Stimulated activated CD4-positive, alpha-beta T cell treated with anti-CD3 and anti-CD28 coated beads, Interleukin-1b, Interleukin-23, amount 100 ng/mL, for 48 hours (primary cell): Measurements from ENCODE around the gene SNRNP40.
A peak's percentile ranks its signal among the peaks of the same experiment; 100 is the strongest.
"Not testable (repeated sequence)": the region's sequence is repeated elsewhere in the genome, so short reads cannot be mapped to it uniquely, and the experiment has no call there.

Experiments
- DNase-seq: peaks from one replicate; pipeline ENCODE4 v3.0.0-alpha.2; 2020

SNRNP40 gene

DNA sequence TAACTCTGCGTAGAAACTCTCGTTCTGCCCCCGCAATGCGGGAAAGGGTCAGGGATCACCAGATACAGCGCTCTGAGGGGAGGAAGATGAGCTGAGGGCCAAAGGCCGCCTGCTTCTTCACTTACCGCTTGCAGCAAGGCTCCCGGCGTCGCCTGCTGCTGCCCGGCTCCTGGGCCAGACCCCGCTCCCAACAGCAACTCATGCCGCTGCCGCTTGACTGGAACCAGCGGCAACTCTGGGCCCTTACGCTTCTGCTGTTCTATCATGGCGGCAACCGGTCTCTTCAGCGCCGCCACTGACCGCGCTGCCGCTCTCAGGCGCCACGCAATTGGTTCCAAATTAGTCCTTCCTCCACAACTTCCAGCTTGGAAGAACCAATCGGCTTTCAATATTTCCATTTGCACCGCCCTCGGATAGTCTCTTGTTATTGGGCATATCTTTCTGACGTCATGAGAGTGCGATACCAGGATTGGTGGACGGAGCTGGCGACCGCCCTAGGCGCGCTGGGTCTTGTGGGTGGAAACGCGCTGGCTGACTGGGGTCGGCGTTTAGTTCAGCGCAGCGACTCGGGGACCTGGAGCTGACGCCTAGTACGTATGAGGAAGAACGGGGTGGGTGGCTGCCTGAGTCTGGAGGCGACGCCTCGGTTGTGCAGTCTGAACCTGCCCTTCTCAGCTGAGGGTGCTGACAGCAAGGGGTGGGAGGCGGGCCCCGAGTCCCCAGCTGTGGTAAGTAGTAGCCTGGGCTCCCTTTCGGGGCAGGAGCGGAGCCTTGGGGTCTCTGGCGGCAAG lies at the start of gene SNRNP40, which contains the start of gene ZCCHC17:
Gene SNRNP40 (minus strand): TSS at position 303 of the 791 bp plus-strand sequence. CDS start 37 bp downstream, at position 266.
Gene ZCCHC17 (plus strand): TSS at position 547 of the 791 bp plus-strand sequence. CDS start 13,067 bp downstream, outside the sequence.
- peak; percentile 96 for DNase-seq

GRCh38 chr1:31345635-31346034 lies 49.0 kb upstream of the SNRNP40 start:
- no peak for DNase-seq

DNA sequence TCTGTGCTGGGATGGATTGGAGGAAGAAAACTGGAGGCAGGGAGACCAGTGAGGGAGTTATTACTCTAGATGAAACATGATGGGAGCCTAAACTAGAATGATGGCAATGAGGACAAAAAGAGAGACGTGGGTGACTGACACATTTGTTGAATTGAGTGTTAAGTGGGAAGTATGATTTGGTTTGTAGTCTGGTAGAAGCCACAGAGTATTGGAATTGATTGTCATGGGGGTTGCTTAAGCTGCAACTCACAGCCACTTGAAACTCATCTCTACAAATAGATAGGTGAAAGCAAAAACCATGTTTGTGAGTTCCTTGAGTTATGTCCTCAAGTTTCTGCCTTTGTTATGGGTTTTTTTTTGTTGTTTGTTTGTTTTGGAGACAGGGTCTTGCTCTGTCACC lies 47.9 kb upstream of the SNRNP40 start:
- DNase-seq = no peak

DNA sequence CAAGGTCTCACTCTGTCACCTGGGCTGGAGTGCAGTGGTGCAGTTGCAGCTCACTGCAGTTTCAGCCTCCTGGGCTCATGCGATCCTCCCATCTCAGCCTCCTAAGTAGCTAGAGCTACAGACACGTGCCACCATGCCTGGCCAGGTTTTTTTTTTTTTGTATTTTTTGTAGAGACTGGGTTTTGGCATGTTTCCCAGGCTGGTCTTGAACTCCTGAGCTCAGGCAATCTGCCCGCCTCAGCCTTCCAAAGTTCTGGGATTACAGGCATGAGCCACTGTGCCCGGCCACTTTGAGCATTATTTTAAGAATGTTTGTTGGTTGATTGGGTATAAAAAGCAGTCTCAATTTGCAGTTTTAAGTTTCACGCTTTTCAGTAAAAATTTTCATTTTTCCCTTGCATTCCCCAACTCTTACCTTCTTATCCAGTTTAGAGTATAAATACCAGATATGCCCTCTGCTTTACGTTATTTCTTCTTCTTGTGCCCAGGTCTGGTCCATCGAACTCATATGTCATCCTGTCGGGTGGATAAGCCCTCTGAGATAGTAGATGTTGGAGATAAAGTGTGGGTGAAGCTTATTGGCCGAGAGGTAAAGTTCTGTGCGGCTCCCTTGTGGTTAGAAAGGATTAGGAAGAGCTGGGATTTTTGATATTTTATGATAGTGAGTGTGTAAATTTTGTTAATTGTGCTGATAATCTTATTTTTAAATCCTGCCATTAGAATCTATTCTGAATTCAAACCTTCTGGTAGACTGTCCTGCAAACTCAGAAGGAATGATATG lies 40.3 kb upstream of the SNRNP40 start:
- DNase-seq = no peak

- DNase-seq = no peak
Observed at GRCh38 chr1:31335007-31335406, 38.4 kb upstream of the SNRNP40 start.

DNA sequence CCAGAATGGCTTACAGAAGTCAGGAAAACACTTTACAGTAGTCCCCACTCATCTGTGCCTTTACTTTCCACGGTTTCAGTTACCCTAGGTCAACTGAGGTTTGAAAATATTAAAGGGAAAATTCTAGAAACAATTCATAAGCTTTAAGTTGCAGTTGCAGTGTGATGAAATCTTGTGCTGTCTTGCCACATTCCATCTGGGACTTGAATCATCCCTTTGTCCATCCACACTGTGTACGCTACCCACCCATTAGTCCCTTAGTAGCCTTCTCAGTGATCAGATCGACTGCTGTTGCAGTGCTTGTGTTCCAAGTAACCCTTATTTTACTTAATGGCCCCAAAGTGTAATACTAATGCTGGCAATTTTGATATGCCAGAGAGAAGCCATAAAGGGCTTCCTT lies 30.8 kb upstream of the SNRNP40 start:
- DNase-seq = no peak

DNA sequence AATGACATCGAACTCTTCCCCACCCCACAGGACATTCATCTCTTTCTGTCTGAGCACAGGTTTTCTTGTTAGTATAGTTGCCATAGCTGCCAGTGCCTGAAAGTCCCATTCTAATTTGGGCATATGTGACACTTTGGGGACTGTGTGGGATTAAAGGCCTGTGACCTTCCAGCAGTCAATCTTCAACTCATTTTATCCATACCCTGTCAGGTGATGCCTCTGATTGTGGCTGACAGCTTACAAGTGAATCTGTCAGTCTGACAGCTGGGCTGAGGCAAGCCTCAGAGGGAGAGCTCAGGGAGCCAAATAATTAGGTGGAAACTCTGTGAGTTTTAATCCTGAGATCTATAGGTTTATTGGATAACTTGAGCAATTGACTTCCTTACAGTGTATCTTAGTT lies 29.9 kb upstream of the SNRNP40 start:
- DNase-seq = no peak

- no peak for DNase-seq
Observed at GRCh38 chr1:31324992-31325391, 28.4 kb upstream of the SNRNP40 start.

- DNase-seq = no peak
Observed at GRCh38 chr1:31324093-31324492, 27.5 kb upstream of the SNRNP40 start.

DNA sequence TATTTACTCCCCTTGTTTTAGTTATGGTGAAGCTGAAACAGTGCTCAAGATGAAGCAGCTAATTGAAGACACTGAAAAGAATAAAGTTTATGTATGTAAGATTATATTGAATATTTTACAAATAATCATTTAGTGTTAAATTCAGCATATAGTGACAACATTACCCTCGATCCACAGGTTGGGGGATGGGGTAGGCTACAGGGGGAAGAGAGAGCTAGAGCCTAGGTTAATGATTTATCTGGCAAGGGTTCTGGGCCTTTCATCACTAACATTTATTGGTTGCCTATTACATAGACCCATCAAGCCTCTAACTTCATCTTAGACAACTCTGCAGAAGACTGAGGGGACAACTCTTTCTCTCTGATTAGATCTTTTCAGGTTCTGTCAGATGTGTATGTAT lies 21.6 kb upstream of the SNRNP40 start:
- DNase-seq = no peak

GRCh38 chr1:31315902-31316301 lies 19.3 kb upstream of the SNRNP40 start:
- DNase-seq = no peak

GRCh38 chr1:31310198-31310597 lies 13.6 kb upstream of the SNRNP40 start:
- no peak for DNase-seq

DNA sequence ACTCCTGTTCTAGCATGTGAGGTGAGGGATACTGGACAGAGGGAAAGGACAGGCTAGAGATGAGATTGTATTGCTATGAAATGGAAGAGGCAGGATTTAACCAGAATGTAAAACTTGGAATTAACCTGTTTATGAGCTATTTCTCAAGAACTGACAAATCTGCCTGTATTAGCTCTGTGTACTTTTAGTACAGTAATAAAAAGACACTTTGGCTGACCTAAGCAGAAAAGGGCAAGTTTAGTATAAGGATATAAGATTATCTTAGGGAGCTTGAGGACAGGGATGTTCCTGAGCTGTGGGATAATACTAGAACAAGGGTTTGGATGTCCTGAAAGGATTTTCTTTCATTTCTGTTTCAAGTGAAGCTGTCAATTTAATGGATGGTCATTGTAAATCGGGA lies 11.4 kb upstream of the SNRNP40 start:
- DNase-seq = no peak

- no peak for DNase-seq
Observed at GRCh38 chr1:31306278-31306677, 9.7 kb upstream of the SNRNP40 start.

DNA sequence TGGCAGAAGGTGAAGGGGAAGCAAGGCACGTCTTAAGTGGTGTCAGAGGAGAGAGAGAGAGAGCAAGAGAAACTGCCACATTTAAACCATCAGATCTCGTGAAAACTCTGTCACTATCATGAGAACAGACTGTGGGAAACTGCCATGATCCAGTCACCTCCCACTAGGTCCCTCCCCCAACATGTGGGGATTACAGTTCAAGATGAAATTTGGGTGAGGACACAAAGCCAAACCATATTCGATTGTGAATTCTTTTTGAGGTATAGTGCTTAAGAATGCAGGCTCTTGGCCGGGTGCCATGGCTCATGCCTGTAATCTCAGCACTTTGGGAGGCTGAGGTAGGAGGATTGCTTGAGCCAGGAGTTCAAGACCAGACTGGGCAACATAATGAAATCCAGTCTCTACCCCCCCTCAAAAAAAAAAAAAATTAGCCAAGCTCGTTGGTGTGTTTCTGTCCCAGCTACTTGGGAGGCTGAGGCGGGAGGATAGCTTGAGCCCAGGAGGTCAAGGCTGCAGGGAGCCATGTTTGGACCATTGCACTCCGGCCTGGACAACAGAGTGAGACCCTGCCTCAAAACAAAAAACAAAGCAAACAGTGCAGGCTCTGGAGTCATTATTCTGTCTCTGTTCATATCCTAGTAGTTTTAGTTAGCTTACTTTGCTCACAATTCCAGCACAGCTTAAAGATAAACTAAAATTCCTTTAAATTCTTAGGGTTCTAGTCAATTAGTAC lies 6.3 kb upstream of the SNRNP40 start:
- no peak for DNase-seq

DNA sequence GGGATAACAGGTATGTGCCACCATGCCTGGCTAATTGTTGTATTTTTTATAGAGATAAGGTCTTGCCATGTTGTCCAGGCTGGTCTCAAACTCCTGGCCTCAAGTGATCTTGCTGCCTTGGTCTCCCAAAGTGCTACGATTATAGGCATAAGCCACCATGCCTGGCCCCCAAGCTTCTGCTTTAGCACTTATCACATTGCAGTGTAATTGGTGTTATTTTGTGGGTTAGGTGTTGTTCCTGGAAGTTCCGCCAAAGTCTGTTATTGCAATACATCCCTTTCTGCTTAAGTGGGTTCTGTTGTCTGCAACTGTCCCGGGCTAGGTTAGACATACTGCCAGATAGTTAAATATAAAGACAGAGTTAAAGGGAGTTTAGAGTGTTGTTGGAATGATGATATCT lies 3.6 kb upstream of the SNRNP40 start:
- no peak for DNase-seq

GRCh38 chr1:31299365-31299764 lies 2.8 kb upstream of the SNRNP40 start:
- DNase-seq = no peak

DNA sequence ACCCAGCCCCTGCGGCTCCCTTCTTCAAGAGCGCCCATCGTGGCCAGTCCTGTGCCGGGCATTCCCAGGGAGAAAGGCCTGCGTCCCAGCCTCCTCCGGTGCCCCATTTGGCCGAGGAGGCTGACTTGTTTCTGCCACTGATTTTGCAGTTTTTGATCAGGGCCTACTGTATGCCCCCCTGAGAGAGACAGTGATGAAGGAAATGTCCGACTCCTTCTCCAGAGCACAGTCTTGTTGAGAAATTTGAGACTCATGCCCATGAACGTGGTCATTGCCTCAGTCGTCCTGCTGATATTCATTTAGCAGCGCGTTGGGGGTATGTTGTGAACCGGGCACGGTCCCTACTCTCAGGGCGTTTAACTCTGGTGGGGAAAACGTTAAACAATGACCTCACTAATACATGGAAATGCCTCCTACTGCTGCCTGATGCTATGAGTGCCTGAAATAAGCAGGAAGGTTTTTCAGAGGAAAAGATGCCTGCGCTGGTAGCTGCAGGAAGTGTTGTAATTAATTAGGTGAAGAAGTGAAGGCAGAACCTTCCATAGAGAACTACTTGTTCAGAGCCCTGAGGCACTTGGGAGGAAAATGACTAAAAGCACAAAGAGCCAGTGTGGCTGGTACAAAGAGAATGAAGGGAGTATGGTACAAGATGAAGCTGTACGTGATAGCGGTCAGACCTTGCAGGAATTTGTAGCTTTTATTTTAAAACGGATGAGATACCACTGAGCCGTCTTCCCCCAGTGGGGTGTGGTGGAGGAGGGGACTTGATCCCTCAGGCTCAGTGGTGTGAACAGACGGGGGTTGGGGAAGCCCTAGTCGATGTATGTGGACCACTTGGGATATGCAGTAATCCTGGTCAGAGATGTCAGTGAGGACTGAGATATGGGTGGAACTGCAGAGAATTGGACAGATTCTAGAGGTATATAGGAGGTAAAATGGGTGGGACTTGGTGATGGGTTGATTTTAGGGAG lies 974 bp upstream of the SNRNP40 start:
- DNase-seq = no peak

DNA sequence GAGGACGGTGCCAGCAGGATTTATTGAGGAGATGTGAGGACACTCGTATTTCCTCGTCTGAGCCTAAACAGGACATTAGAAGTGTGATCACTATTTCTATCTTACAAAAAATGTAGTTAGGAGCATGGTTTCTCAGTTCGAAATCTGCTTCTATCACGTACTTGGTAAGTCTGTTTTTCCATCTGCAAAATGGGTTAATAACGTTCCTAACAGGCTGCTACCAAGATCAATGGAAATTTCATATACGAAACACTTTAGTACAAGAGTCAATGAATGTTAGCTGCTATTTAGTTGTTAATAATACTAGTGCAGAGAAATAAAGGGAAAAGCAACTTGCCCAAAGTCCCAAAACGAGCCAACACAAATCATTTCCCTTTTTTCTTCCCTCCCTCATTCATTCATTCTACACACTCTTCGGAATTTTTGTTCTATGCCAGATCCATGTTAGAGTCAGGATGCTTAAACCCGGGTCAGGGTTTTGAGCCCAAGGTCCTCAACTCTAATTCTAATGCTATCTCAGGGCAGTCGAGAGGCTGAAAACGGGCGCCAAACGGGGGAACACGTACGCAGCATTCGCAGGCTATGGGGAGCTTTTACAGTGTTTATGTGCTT lies 608 bp downstream of the SNRNP40 start:
- DNase-seq = no peak

DNA sequence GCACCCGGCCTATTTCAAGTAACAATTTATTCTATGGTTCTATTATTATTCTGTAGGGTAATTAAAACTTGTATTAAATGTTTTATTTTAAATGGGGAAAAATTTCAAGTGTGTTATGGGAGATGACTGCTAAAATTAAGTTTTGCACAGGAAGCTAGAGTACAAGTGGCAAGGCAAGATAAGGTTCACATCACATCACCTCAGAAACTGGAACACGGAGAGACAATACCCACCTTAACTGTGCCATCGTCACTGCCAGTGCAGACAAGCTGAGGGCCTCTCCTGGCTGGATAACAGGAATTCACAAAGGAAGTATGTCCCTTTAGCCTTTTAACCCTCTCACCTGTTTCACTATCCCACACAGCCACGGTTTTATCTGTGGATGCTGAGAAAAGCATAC lies 7.6 kb downstream of the SNRNP40 start:
- DNase-seq = no peak

- not testable (repeated sequence) for DNase-seq
Observed at GRCh38 chr1:31287791-31288190, 8.8 kb downstream of the SNRNP40 start.

- DNase-seq = not testable (repeated sequence)
Observed at GRCh38 chr1:31282426-31282825, 14.2 kb downstream of the SNRNP40 start.
